RWPE2 (cell line): ENCODE measurements around the gene P2RY11.

Experiments used
- ATAC-seq: fragments of 200-7000 bp; cut with Tn5 transposase; 3 replicates; pipeline ENCODE4 v1.9.1; 2021; ENCODE audit warnings: low read depth
- DNase-seq: peaks from one replicate; pipeline ENCODE4 v3.0.0-alpha.2; 2020; ENCODE audit warnings: low spot score
- H3K27ac ChIP-seq: fragments of 450-650 bp; 2 replicates; pipeline ENCODE4 v1.5.1; 2017; ENCODE audit warnings: mild to moderate bottlenecking; ENCODE audit not compliant: poor library complexity, severe bottlenecking
- H3K27me3 ChIP-seq: fragments of 250-450 bp; sonication (Bioruptor Pico); 2 replicates; pipeline ENCODE4 v1.5.1; 2021; ENCODE audit warnings: mild to moderate bottlenecking, moderate library complexity; ENCODE audit not compliant: insufficient read depth, poor library complexity, severe bottlenecking
- H3K36me3 ChIP-seq: fragments of 250-450 bp; sonication (Bioruptor Pico); 2 replicates; pipeline ENCODE4 v1.5.1; 2020; ENCODE audit warnings: low read depth, mild to moderate bottlenecking, moderate library complexity
- H3K4me1 ChIP-seq: fragments of 250-450 bp; sonication (Bioruptor Pico); 2 replicates; pipeline ENCODE4 v1.5.1; 2021; ENCODE audit warnings: mild to moderate bottlenecking, moderate library complexity; ENCODE audit not compliant: insufficient read depth, poor library complexity, severe bottlenecking
- H3K4me3 ChIP-seq: fragments of 250-450 bp; sonication (Bioruptor Pico); 2 replicates; pipeline ENCODE4 v1.5.1; 2021; ENCODE audit warnings: mild to moderate bottlenecking, moderate library complexity; ENCODE audit not compliant: severe bottlenecking
- H3K9me3 ChIP-seq: fragments of 250-450 bp; sonication (Bioruptor Pico); 2 replicates; pipeline ENCODE4 v1.5.1; 2021; ENCODE audit warnings: mild to moderate bottlenecking, moderate library complexity; ENCODE audit not compliant: severe bottlenecking
- TF ChIP-seq, protein P1 (sequence below): fragments of 450-650 bp; IDR thresholded peaks from one replicate; pipeline ENCODE4 v1.5.1; 2017; ENCODE audit warnings: mild to moderate bottlenecking, moderate library complexity; ENCODE audit not compliant: poor library complexity, severe bottlenecking

Gene P2RY11

DNA sequence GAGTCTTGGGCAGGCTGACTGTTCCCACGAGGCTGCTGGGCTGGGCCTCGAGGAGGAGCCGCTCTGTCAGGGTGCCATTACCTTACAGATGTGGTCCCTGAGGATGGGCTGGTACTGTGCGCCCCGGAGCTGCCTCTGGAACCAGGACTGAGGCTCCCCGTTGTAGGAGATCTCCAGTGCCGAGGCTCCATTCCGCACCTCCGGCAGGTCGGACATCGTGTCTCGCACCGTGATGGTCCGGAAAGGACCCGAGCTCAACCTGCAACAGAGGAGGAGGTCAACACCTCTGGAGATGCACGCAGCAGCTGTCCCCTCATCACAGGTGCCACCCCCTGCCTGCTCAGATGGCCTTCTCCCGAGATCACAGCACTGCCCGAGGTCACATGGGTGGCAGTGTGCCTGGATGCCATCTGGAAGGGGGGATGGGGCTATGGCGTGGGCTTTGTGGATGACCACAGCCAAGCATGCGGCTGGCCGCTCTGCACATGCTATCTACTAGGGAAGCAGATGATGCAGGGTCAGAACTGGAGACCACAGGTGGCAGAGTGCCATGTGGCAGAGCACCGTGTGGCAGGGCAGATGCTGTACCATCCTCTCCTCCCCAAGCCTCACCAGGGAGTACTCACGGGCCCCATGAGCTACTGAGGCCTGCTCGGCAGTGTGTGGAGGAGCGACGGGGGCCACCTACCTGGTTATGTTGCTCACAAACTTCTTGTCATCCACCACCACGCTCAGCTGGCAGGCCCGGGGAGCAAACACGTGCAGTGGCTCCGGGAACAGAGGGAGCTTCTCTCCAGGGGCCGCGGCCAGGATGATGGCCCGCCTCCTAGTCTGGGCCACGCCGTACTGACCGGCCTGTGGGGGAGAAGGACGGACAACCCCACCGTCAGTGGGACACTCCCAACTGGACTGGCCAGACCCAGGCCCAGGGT, 26.5 kb downstream of the P2RY11 start:
- Histone ChIP-seq H3K4me1 (peaks cover 5% of the 10 kb centered on the region), H3K27me3 (no peaks in the 10 kb centered on the region), H3K9me3 (no peaks in the 10 kb centered on the region), H3K4me3 (no peak overlapping the region), H3K27ac (no peak overlapping the region), H3K36me3 (peaks cover 98% of the 10 kb centered on the region)
- TF ChIP-seq, protein P1, sequence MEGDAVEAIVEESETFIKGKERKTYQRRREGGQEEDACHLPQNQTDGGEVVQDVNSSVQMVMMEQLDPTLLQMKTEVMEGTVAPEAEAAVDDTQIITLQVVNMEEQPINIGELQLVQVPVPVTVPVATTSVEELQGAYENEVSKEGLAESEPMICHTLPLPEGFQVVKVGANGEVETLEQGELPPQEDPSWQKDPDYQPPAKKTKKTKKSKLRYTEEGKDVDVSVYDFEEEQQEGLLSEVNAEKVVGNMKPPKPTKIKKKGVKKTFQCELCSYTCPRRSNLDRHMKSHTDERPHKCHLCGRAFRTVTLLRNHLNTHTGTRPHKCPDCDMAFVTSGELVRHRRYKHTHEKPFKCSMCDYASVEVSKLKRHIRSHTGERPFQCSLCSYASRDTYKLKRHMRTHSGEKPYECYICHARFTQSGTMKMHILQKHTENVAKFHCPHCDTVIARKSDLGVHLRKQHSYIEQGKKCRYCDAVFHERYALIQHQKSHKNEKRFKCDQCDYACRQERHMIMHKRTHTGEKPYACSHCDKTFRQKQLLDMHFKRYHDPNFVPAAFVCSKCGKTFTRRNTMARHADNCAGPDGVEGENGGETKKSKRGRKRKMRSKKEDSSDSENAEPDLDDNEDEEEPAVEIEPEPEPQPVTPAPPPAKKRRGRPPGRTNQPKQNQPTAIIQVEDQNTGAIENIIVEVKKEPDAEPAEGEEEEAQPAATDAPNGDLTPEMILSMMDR: no peak
- ATAC-seq: no peak
- no peak for DNase-seq

DNA sequence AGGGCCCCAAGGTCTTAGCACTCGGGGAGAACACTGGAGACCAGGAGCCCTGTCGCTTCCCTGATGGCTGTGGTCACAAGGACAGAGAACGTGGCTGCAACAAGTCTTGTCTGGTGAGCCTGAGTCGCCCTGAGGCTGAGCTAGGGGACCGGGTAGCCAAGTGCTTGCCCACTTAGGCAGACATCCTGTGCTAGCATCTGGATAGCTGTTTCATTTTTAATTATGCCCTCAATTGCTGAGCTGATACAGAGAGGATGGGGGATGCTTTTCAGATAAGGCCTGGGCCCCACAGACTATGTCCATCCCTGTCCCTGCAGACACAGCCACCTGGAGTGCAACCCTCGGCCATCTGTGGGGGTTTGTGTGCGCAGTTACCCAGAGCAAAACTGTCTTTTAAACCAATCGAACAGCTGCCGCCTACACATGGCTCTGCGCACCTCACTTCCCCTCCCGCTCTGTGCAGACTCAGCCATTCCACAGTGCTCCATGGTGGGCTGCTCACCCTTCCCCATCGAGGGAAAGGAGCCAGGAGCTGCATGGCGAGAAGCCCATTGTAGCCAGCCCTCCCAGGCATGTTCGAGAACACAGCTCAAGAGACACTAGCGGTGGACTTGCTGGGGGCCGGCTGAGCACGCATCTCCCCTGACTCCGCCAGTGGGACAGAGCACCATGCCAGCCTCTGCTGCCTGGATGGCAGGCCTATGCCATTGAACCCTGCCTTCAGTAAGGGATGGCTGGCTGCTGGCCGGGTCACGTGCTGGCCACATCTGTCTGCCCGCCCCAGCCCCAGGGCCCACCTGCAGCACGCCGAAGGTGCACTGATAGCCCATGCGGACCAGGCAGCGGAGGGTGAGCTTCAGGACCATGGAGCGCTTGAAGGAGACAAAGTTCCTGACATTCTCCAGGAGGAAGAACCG, 27.6 kb downstream of the P2RY11 start:
- Histone ChIP-seq H3K4me1 (peaks cover 5% of the 10 kb centered on the region), H3K36me3 (peaks cover 98% of the 10 kb centered on the region), H3K27ac (no peak overlapping the region), H3K9me3 (no peaks in the 10 kb centered on the region), H3K27me3 (no peaks in the 10 kb centered on the region), H3K4me3 (no peak overlapping the region)
- no peak for ATAC-seq
- DNase-seq: no peak
- TF ChIP-seq, protein P1: no peak

DNA sequence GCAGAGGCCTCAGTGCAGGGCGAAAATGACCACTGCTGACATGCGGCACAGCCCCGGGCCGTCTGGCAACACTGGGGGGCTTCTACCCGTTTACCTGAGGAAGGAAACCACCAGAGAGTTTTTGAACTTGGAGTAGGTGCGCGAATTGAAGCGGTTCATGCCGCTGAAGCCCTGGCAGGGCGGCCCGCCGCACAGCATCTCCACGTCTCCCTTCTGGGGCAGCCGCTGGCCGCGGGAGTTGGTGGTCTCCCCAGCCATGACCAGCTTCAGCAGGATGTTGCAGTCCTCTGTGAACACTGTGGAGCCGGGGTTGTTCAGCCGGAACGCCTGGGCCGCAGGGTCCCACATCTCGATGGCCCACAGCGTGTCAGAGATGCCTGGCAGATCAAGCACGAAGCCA, 28.5 kb downstream of the P2RY11 start:
- TF ChIP-seq, protein P1: no peak
- H3K27me3 ChIP-seq: no peaks in the 10 kb centered on the region
- no peak for ATAC-seq
- H3K9me3 ChIP-seq: no peaks in the 10 kb centered on the region
- H3K4me3 ChIP-seq: no peak overlapping the region
- no peak overlapping the region for H3K27ac ChIP-seq
- peaks cover 98% of the 10 kb centered on the region for H3K36me3 ChIP-seq
- DNase-seq: no peak
- peaks cover 5% of the 10 kb centered on the region for H3K4me1 ChIP-seq

DNA sequence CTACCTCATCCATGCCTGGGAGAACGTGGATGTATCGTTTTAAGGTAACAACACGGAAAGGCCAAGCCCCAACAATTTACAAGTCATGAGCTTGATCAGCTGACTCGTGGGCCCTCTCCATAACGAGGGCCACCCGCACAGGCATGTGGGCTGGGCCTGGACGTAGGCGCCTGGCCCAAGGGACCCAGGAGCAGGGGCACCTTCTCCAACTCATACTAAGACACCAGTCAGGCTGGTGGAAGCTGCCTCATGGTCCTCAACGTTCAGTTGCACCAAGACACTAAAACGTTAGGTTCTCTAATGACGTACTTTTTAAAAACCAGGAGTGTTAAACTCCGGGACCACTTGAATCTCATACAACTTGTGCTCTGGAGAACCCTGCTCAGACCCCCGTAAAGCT, 30.0 kb downstream of the P2RY11 start:
- no peaks in the 10 kb centered on the region for H3K4me1 ChIP-seq
- H3K36me3 ChIP-seq: peaks cover 98% of the 10 kb centered on the region
- TF ChIP-seq, protein P1: no peak
- H3K9me3 ChIP-seq: no peaks in the 10 kb centered on the region
- H3K4me3 ChIP-seq: no peak overlapping the region
- H3K27me3 ChIP-seq: no peaks in the 10 kb centered on the region
- DNase-seq: no peak
- no peak for ATAC-seq
- H3K27ac ChIP-seq: no peak overlapping the region
